Astrocyte (in vitro differentiated cells and primary cell): Measurements from ENCODE around the gene PALMD.

ENCODE experiments used
- EZH2 ChIP-seq: IDR thresholded peaks from 2 replicates; pipeline ENCODE4 v1.6.1; 2012; ENCODE audit warnings: mild to moderate bottlenecking, low read length, inconsistent platforms; ENCODE audit not compliant: insufficient read depth
- TF ChIP-seq, protein P1 (sequence below): IDR thresholded peaks from 2 replicates; pipeline ENCODE4 v1.5.1; 2011; ENCODE audit warnings: low read depth, mild to moderate bottlenecking, inconsistent platforms, low read length, moderate library complexity; ENCODE audit not compliant: insufficient read depth

GRCh38 chr1:99674115-99675064 lies 28.5 kb downstream of the PALMD start:
- TF ChIP-seq, protein P1, sequence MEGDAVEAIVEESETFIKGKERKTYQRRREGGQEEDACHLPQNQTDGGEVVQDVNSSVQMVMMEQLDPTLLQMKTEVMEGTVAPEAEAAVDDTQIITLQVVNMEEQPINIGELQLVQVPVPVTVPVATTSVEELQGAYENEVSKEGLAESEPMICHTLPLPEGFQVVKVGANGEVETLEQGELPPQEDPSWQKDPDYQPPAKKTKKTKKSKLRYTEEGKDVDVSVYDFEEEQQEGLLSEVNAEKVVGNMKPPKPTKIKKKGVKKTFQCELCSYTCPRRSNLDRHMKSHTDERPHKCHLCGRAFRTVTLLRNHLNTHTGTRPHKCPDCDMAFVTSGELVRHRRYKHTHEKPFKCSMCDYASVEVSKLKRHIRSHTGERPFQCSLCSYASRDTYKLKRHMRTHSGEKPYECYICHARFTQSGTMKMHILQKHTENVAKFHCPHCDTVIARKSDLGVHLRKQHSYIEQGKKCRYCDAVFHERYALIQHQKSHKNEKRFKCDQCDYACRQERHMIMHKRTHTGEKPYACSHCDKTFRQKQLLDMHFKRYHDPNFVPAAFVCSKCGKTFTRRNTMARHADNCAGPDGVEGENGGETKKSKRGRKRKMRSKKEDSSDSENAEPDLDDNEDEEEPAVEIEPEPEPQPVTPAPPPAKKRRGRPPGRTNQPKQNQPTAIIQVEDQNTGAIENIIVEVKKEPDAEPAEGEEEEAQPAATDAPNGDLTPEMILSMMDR = no peak
- TF ChIP-seq EZH2 = no peak
